Gastrocnemius medialis (tissue), 4 donors: ENCODE results near the gene GALNT6. TPM values are rescaled to one million over a fixed set of nuclear protein-coding genes. Genes with fewer than 3 reads are reported as not detected.
A peak's percentile ranks its signal among the peaks of the same experiment; 100 is the strongest.

Source experiments
- ATAC-seq, 2 donors: fragments of 150-250 bp; one replicate each; pipeline ENCODE4 v1.9.1; 2016
- DNase-seq, 2 donors: peaks; one replicate each; pipeline ENCODE4 v3.0.0-alpha.2; 2019
- H3K27ac ChIP-seq, 4 donors: fragments of 200-600 bp; sonication (generic); 1 replicate in 1 of 4; 2 replicates in 3 of 4; pipeline ENCODE4 v1.5.1; 2016 to 2018; ENCODE audit warnings: mild to moderate bottlenecking in 2 of 4, moderate library complexity in 1 of 4
- H3K27me3 ChIP-seq, 3 donors: fragments of 200-600 bp; sonication (generic) in 2 of 3; 1 replicate in 1 of 3; 2 replicates in 2 of 3; pipeline versions ENCODE4 v1.5.1 to v1.6.0; 2016 to 2019; ENCODE audit warnings: mild to moderate bottlenecking in 1 of 3, moderate library complexity in 1 of 3
- H3K36me3 ChIP-seq, 2 donors: fragments of 200-600 bp; sonication (generic) in 1 of 2; one replicate each; pipeline ENCODE4 v1.5.1; 2017 to 2018
- H3K4me1 ChIP-seq, 2 donors: fragments of 200-600 bp; sonication (generic) in 1 of 2; one replicate each; pipeline ENCODE4 v1.5.1; 2016 to 2017; ENCODE audit warnings: mild to moderate bottlenecking in 2 of 2
- H3K4me3 ChIP-seq, 4 donors: fragments of 200-600 bp; sonication (generic) in 3 of 4; 1 replicate in 1 of 4; 2 replicates in 3 of 4; pipeline ENCODE4 v1.5.1; 2016 to 2019; ENCODE audit warnings: mild to moderate bottlenecking in 2 of 4
- H3K9me3 ChIP-seq, 3 donors: fragments of 200-600 bp; sonication (generic) in 2 of 3; 1 replicate in 1 of 3; 2 replicates in 2 of 3; pipeline ENCODE4 v1.5.1; 2016 to 2019
- POLR2A ChIP-seq, 2 donors: fragments of 450-650 bp; IDR thresholded peaks; one replicate each; pipeline ENCODE4 v1.6.1; 2017; ENCODE audit warnings: antibody characterized with exemption in 2 of 2, mild to moderate bottlenecking in 2 of 2, moderate library complexity in 2 of 2
- in situ Hi-C, 4 donors: fragments of 200-750 bp; cut with MboI; loops; one replicate each; pipeline versions ENCODE4 v1.15.0 to v1.8.0; 2017; ENCODE audit warnings: low sequenced_read_pairs in 4 of 4
- intact Hi-C: fragments of 100-400 bp; cut with DNase I; formaldehyde crosslinking; loops from one replicate; pipeline ENCODE4 v1.15.1; 2023; ENCODE audit warnings: low total_unique reads
- total RNA-seq, 4 donors: library from RNA; depleted of rRNA; stranded (reverse); fragments of >200 nt; gene quantifications; one replicate each; pipeline versions ENCODE4 v1.1.0 to v1.2.3, GENCODE V29; 2016
- TF ChIP-seq, protein P1 (sequence below), 5 experiments: fragments of 450-650 bp in 3 of 5; fragments of 200-600 bp in 2 of 5; sonication (generic) in 2 of 5; IDR thresholded peaks in 4 of 5; conservative IDR thresholded peaks in 1 of 5; 1 replicate in 4 of 5; 2 replicates in 1 of 5; pipeline ENCODE4 v1.5.1; 2016 to 2019; ENCODE audit warnings: antibody characterized with exemption in 5 of 5, mild to moderate bottlenecking in 3 of 5, moderate library complexity in 3 of 5

Gene GALNT6
- total RNA-seq, 4 donors from 2014 or later = 0.24 to 0.51 (median 0.37) TPM

GRCh38 chr12:51324953-51325352 lies 66.3 kb downstream of the GALNT6 start:
- Histone ChIP-seq H3K9me3 (no peaks in the 10 kb centered on the region), H3K4me1 (peaks cover 0 to 5% of the 10 kb centered on the region in 2 donors), H3K4me3 (no peak overlapping the region), H3K36me3 (no peaks in the 10 kb centered on the region), H3K27ac (no peak overlapping the region), H3K27me3 (no peaks in the 10 kb centered on the region)
- in situ Hi-C loops = loop anchor here in 2 of 4 donors (25.0 kb wide), 2 partner anchors 488 to 513 kb away; partner anchors contain the start of gene TMPRSS12 (in 1 of the 2)
- DNase-seq (no peak), ATAC-seq (no peak)
- intact Hi-C loops = no loop called here
- TF ChIP-seq, protein P1, sequence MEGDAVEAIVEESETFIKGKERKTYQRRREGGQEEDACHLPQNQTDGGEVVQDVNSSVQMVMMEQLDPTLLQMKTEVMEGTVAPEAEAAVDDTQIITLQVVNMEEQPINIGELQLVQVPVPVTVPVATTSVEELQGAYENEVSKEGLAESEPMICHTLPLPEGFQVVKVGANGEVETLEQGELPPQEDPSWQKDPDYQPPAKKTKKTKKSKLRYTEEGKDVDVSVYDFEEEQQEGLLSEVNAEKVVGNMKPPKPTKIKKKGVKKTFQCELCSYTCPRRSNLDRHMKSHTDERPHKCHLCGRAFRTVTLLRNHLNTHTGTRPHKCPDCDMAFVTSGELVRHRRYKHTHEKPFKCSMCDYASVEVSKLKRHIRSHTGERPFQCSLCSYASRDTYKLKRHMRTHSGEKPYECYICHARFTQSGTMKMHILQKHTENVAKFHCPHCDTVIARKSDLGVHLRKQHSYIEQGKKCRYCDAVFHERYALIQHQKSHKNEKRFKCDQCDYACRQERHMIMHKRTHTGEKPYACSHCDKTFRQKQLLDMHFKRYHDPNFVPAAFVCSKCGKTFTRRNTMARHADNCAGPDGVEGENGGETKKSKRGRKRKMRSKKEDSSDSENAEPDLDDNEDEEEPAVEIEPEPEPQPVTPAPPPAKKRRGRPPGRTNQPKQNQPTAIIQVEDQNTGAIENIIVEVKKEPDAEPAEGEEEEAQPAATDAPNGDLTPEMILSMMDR (IDR thresholded peaks at IDR 0.05 in 4 of 5, conservative IDR thresholded peaks at IDR 0.05 in 1 of 5) = no peak
- no peak for TF ChIP-seq POLR2A (IDR thresholded peaks at IDR 0.05)

DNA sequence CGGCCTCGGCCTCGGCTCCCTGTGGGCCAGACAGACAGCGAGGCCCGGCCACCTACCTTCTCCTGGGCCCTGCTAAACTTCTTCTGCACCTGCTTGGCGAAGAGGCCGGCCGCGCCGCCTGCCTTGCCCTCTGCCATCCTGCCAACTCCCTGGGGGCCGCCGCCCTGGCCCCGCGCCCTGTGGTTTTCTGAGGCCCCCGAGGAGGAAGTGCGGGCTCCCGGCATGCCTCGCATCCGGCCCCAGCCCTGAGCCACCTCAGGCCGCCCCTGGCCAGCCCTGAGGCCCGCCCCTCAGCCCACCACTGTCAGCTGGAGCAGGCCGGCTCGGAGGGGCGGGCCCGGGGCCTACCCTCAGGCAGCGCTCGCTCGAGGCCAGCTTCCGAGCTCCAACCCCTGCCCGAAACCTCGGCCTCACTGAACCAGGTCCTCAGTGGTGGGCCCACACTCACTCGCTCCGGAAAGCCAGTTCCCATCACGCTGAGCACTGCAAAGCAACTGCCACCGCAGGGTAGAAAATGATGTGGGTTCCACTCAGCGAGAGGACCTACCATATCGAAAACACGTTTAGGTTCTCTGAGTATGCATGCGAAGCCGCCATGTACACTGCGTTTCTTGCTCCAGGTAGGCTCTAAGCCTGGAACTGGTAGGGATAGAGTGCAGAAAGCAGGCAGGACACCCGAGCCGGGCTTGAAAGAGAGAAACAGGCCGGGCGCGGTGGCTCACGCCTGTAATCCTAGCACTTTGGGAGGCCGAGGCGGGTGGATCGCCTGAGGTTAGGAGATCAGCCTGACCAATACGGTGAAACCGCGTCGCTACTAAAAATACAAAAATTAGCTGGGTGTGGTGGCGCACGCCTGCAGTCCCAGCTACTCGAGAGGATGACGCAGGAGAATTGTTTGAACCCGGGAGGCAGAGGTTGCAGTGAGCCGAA lies 67.0 kb downstream of the GALNT6 start, which contains the start of gene BIN2:
Gene BIN2, minus strand, starts transcription at position 209 of the 930 bp plus-strand sequence. Its CDS starts 72 bp downstream, at position 137.
- in situ Hi-C loops = no loop called here
- no peaks in the 10 kb centered on the region for H3K36me3 ChIP-seq
- no peaks in the 10 kb centered on the region for H3K27me3 ChIP-seq
- H3K4me3 ChIP-seq = peak within 1 kb of the TSS in 2 of 4 donors; percentile 20 to 37
- peak in 1 of 2 donors; percentile 13 for DNase-seq
- H3K4me1 ChIP-seq = peaks cover 0 to 5% of the 10 kb centered on the region in 2 donors
- intact Hi-C loops = no loop called here
- no peaks in the 10 kb centered on the region for H3K9me3 ChIP-seq
- ATAC-seq = no peak
- TF ChIP-seq, protein P1 (IDR thresholded peaks at IDR 0.05 in 4 of 5, conservative IDR thresholded peaks at IDR 0.05 in 1 of 5) = no peak
- no peak for TF ChIP-seq POLR2A (IDR thresholded peaks at IDR 0.05)
- no peak within 1 kb of the TSS for H3K27ac ChIP-seq

DNA sequence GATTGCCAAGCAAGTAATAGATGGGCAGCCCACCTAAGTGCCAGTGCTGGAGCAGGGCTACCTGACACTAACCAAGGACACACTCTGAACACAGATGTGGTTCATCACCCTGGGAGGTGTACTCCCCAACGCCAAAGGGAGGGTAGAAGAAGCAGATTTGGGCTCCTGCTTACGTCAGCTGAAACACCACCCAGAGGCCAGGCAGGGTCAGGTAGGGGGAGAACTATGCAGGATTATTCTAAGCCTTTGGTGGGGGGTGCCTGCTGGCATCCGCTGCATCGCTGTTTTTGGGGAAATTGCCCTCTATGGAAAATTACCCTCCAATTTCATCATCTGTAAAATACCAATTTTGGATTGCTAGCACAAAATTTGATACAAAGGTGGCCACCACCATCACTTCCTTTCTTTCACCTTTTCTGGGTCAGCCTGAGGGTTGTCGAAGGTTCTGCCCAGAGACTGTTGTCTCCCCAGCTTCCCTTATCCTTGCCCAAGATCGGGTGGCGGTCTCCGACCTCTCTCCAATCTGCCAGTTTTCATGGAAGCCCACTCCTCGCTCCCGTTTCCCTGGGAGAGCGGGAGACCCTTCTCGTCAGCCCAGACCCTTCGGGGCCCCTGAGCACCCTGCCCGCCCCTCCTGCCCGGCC lies 67.8 kb downstream of the GALNT6 start:
- H3K27me3 ChIP-seq = no peaks in the 10 kb centered on the region
- H3K36me3 ChIP-seq = no peaks in the 10 kb centered on the region
- DNase-seq (no peak), ATAC-seq (no peak)
- H3K4me3 ChIP-seq = peak overlapping the region in 2 of 4 donors; percentile 20 to 37
- intact Hi-C loops (no loop called here), in situ Hi-C loops (no loop called here)
- no peak overlapping the region for H3K27ac ChIP-seq
- peaks cover 0 to 5% of the 10 kb centered on the region in 2 donors for H3K4me1 ChIP-seq
- no peaks in the 10 kb centered on the region for H3K9me3 ChIP-seq
- TF ChIP-seq, protein P1 (IDR thresholded peaks at IDR 0.05 in 4 of 5, conservative IDR thresholded peaks at IDR 0.05 in 1 of 5) = no peak
- no peak for TF ChIP-seq POLR2A (IDR thresholded peaks at IDR 0.05)

DNA sequence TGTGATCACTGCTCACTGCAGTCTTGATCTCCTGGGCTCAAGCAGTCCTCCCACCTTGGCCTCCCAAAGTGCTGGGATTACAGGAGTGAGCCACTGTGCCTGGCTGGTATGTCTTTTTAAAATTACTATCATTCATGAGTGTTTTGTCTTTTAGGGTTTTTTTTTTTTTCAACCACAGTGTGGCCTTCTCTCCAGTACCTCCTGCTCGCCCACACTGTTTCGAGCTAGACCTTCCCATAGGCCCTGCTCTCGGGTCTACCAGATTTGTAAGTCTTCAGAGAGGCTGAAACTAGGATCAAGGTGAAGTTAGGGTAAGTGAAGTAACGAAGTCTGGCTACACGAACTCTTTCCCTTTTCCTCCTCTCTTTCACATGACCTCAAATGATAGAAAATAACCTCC lies 68.8 kb downstream of the GALNT6 start:
- ATAC-seq (no peak), DNase-seq (no peak)
- peaks cover 0 to 5% of the 10 kb centered on the region in 2 donors for H3K4me1 ChIP-seq
- no peaks in the 10 kb centered on the region for H3K27me3 ChIP-seq
- no peak overlapping the region for H3K27ac ChIP-seq
- no peaks in the 10 kb centered on the region for H3K9me3 ChIP-seq
- intact Hi-C loops = no loop called here
- TF ChIP-seq, protein P1 (IDR thresholded peaks at IDR 0.05 in 4 of 5, conservative IDR thresholded peaks at IDR 0.05 in 1 of 5) = no peak
- TF ChIP-seq POLR2A (IDR thresholded peaks at IDR 0.05) = no peak
- in situ Hi-C loops = no loop called here
- no peak overlapping the region for H3K4me3 ChIP-seq
- no peaks in the 10 kb centered on the region for H3K36me3 ChIP-seq
